Measurements from ENCODE around the gene NDUFB1. TPM values are rescaled to one million over a fixed set of nuclear protein-coding genes. Genes with fewer than 3 reads are reported as not detected.

NDUFB1 gene
- 282 TPM for total RNA-seq (2013)
- 100 to 1,000 TPM; 367 to 686 (median 604) TPM for polyA plus RNA-seq
- polyA minus RNA-seq, result 86.2 and 124 TPM in 2 replicates
- 4.9 to 26.8 (median 20.4) reads per million in 11 experiments for total RNA-seq

DNA sequence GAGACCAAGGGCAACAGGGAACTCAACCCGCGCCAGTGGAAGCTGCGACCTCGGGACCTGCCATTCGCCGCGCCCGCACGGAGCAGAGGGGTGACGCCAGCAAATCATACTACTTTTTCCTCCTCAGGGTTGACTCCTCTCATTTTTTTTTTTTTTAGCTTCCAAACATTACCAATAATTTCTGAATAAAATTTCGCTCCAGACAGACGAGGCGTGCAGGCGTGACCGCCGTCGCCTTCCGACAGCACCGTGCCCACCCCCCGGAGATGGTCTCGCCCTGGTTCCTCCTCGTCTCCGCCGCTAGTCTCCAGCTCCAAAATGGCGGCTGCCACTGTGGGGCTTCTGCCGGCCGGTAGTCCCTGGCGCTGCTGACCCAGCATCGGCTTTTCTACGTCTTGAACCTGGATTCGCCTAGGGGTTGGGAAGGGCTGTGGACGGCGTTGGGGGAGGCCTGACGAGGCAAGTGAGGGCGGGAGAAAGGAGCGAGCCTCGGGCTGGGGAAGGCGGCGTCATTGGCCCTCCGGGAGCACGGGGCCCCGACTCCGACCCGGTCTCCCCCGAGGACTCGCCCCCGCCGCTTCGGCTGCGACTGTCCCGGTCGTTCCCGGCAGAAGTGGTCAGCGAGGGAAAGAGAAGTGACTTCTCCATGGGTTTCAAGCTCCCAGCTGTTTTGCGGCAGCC lies at the start of gene NDUFB1, which contains the start of gene CPSF2:
Gene NDUFB1, minus strand, starts transcription at position 37 of the 681 bp plus-strand sequence. CDS start 4,069 bp downstream, outside the sequence.
Gene CPSF2, plus strand, starts transcription at position 300 of the 681 bp plus-strand sequence. CDS start 9,016 bp downstream, outside the sequence.
- H3K4me1 ChIP-seq (ENCODE audit: control insufficient read depth in 1 of 2, insufficient read depth in 2 of 2, low read length in 2 of 2), result peaks cover 25 to 34% of the 10 kb centered on the region in 2 donors
- DNase-seq, result peak; percentile 71 to 80 (median 77)

DNA sequence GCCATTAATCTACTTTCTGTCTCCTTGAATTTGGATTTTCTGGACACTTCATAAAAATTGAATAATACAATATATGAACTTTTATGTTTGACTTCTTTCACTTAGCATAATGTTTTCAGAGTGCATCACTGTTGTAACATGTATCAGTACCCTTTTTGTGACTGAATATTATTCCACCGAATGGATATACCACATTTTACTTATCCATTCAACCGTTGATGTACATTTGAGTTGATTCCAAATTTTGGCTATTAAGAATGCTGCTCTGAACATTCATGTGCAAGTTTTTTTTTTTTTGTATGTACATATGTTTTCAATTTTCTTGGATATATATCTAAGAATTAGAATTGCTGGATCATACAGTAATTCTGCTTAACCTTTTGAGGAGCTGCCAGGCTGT lies 43.5 kb upstream of the NDUFB1 start:
- H3K4me3 Mint-ChIP-seq, result no peak overlapping the region

More for the DNA sequence above, at the start of gene NDUFB1, which contains the start of gene CPSF2:
- Mint-ChIP-seq H3K27ac (peak within 1 kb of the TSS; percentile 99 to 100 (median 100)), H3K36me3 (peaks cover 29 to 40% of the 10 kb centered on the region in 2 donors), H3K9me3 (peaks cover 0 to 2% (median 0%) of the 10 kb centered on the region in 7 donors), H3K4me3 (peak within 1 kb of the TSS; percentile 97 to 100), H3K27me3 (ENCODE audit: low read depth in 3 of 3) (no peaks in the 10 kb centered on the region), H3K4me1 (peaks cover 40% of the 10 kb centered on the region)
- WGBS (ENCODE audit: insufficient coverage), result under 1% methylated on average over 53 of the region's 55 CpGs
- Histone ChIP-seq H3K36me3 (replicated peaks in 1 of 2; ENCODE audit: control insufficient read depth in 1 of 2, insufficient read depth in 2 of 2, low read length in 2 of 2) (peaks cover 8 to 46% of the 10 kb centered on the region in 2 donors), H3K9me3 (replicated peaks in 1 of 2; ENCODE audit: control insufficient read depth in 1 of 2, insufficient read depth in 1 of 2, low read length in 2 of 2) (no peaks in the 10 kb centered on the region), H2AFZ (ENCODE audit: insufficient read depth, low read depth, low read length, poor library complexity, severe bottlenecking) (peak within 1 kb of the TSS; percentile 85), H3K4me3 (replicated peaks in 1 of 3; ENCODE audit: low read depth in 2 of 3, low read length in 3 of 3) (peak within 1 kb of the TSS; percentile 62 to 93 (median 92)), H3K27ac (ENCODE audit: low read depth in 1 of 2, low read length in 2 of 2) (peak within 1 kb of the TSS; percentile 94 to 95), H3K79me2 (ENCODE audit: insufficient read depth, low read length) (peaks cover 89% of the 10 kb centered on the region), H3K4me2 (replicated peaks; ENCODE audit: extremely low read depth, low read length, poor library complexity, severe bottlenecking) (peak within 1 kb of the TSS; percentile 82), H3K9ac (ENCODE audit: insufficient read depth, low read length, poor library complexity, severe bottlenecking) (peak within 1 kb of the TSS; percentile 96), H3K27me3 (ENCODE audit: control insufficient read depth in 2 of 2, insufficient read depth in 2 of 2, low read length in 2 of 2) (no peaks in the 10 kb centered on the region), H4K20me1 (ENCODE audit: insufficient read depth, low read length) (peaks cover 2% of the 10 kb centered on the region)
- TF ChIP-seq, protein P1, sequence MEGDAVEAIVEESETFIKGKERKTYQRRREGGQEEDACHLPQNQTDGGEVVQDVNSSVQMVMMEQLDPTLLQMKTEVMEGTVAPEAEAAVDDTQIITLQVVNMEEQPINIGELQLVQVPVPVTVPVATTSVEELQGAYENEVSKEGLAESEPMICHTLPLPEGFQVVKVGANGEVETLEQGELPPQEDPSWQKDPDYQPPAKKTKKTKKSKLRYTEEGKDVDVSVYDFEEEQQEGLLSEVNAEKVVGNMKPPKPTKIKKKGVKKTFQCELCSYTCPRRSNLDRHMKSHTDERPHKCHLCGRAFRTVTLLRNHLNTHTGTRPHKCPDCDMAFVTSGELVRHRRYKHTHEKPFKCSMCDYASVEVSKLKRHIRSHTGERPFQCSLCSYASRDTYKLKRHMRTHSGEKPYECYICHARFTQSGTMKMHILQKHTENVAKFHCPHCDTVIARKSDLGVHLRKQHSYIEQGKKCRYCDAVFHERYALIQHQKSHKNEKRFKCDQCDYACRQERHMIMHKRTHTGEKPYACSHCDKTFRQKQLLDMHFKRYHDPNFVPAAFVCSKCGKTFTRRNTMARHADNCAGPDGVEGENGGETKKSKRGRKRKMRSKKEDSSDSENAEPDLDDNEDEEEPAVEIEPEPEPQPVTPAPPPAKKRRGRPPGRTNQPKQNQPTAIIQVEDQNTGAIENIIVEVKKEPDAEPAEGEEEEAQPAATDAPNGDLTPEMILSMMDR (IDR thresholded peaks at IDR 0.05), result no peak
- intact Hi-C loops (cut with micrococcal nuclease), result loop anchor here in 1 of 2 donors (2.0 to 10.0 kb wide), 2 partner anchors 17 to 673 kb away; partner anchors contain the start of gene GOLGA5

More for the DNA sequence above, 43.5 kb upstream of the NDUFB1 start:
- peaks cover 17% of the 10 kb centered on the region for H3K4me1 Mint-ChIP-seq
- H3K4me3 ChIP-seq (replicated peaks in 1 of 3; ENCODE audit: low read depth in 2 of 3, low read length in 3 of 3), result no peak overlapping the region
- no peak overlapping the region for H2AFZ ChIP-seq (ENCODE audit: insufficient read depth, low read depth, low read length, poor library complexity, severe bottlenecking)
- peaks cover 56 to 79% of the 10 kb centered on the region in 2 donors for H3K36me3 Mint-ChIP-seq
- no peaks in the 10 kb centered on the region for H3K27me3 ChIP-seq (ENCODE audit: control insufficient read depth in 2 of 2, insufficient read depth in 2 of 2, low read length in 2 of 2)
- no peaks in the 10 kb centered on the region for H3K79me2 ChIP-seq (ENCODE audit: insufficient read depth, low read length)
- peak overlapping the region in 2 of 7 donors; percentile 47 to 78 for H3K27ac Mint-ChIP-seq
- no peak overlapping the region for H3K9ac ChIP-seq (ENCODE audit: insufficient read depth, low read length, poor library complexity, severe bottlenecking)
- no peak overlapping the region for H3K4me2 ChIP-seq (replicated peaks; ENCODE audit: extremely low read depth, low read length, poor library complexity, severe bottlenecking)
- DNase-seq, result no peak
- no peaks in the 10 kb centered on the region for H3K27me3 Mint-ChIP-seq (ENCODE audit: low read depth in 3 of 3)
- H3K36me3 ChIP-seq (replicated peaks in 1 of 2; ENCODE audit: control insufficient read depth in 1 of 2, insufficient read depth in 2 of 2, low read length in 2 of 2), result peaks cover 36 to 67% of the 10 kb centered on the region in 2 donors
- no peak overlapping the region for H3K27ac ChIP-seq (ENCODE audit: low read depth in 1 of 2, low read length in 2 of 2)
- peaks cover 4 to 12% (median 8%) of the 10 kb centered on the region in 7 donors for H3K9me3 Mint-ChIP-seq
- WGBS (ENCODE audit: insufficient coverage), result no CpG with 5 or more reads among the region's 2 CpGs
- intact Hi-C loops (cut with micrococcal nuclease), result no loop called here
- no peaks in the 10 kb centered on the region for H4K20me1 ChIP-seq (ENCODE audit: insufficient read depth, low read length)
- H3K9me3 ChIP-seq (replicated peaks in 1 of 2; ENCODE audit: control insufficient read depth in 1 of 2, insufficient read depth in 1 of 2, low read length in 2 of 2), result no peaks in the 10 kb centered on the region
- peaks cover 22 to 24% of the 10 kb centered on the region in 2 donors for H3K4me1 ChIP-seq (ENCODE audit: control insufficient read depth in 1 of 2, insufficient read depth in 2 of 2, low read length in 2 of 2)
- TF ChIP-seq, protein P1 (IDR thresholded peaks at IDR 0.05), result no peak

Measured in CD14-positive monocyte (primary cell).